Transverse colon (tissue), 4 donors: ENCODE data around the gene GLP1R. TPM values are rescaled to one million over a fixed set of nuclear protein-coding genes. Genes with fewer than 3 reads are reported as not detected.

Experiments used
- DNase-seq: peaks from one replicate; pipeline ENCODE4 v3.0.0-alpha.2; 2019
- H3K27ac ChIP-seq, 4 donors: fragments of 200-600 bp; sonication (generic); 2 replicates each; pipeline ENCODE4 v1.5.1; 2016 to 2018; ENCODE audit warnings: inconsistent platforms in 4 of 4
- H3K27me3 ChIP-seq: fragments of 200-600 bp; sonication (generic); 2 replicates; pipeline ENCODE4 v1.5.1; 2017; ENCODE audit warnings: inconsistent platforms
- H3K36me3 ChIP-seq, 4 donors: fragments of 200-600 bp; sonication (generic); 2 replicates each; pipeline ENCODE4 v1.5.1; 2017 to 2019; ENCODE audit warnings: inconsistent platforms in 4 of 4
- H3K4me1 ChIP-seq, 4 donors: fragments of 200-600 bp; sonication (generic); 2 replicates each; pipeline ENCODE4 v1.5.1; 2017 to 2020; ENCODE audit warnings: inconsistent platforms in 4 of 4
- H3K4me3 ChIP-seq, 4 donors: fragments of 200-600 bp; sonication (generic); 1 replicate in 1 of 4; 2 replicates in 3 of 4; pipeline versions ENCODE4 v1.5.1 to v1.6.1; 2017 to 2019; ENCODE audit warnings: inconsistent platforms in 4 of 4
- H3K9me3 ChIP-seq, 2 donors: fragments of 200-600 bp; sonication (generic); 2 replicates each; pipeline ENCODE4 v1.5.1; 2017 to 2019; ENCODE audit warnings: inconsistent platforms in 2 of 2
- CTCF ChIP-seq, 5 experiments: fragments of 200-600 bp in 3 of 5; fragments of 450-650 bp in 2 of 5; sonication (generic) in 3 of 5; IDR thresholded peaks; 1 replicate in 2 of 5; 2 replicates in 3 of 5; pipeline ENCODE4 v1.5.1; 2016 to 2017; ENCODE audit warnings: antibody characterized with exemption in 5 of 5, inconsistent platforms in 3 of 5, mild to moderate bottlenecking in 2 of 5, moderate library complexity in 1 of 5
- EP300 ChIP-seq: sonication (generic); formaldehyde crosslinking; IDR thresholded peaks from one replicate; pipeline ENCODE4 v1.6.1; 2017; ENCODE audit warnings: antibody characterized with exemption, low read depth
- POLR2A ChIP-seq: fragments of 450-650 bp; IDR thresholded peaks from one replicate; pipeline ENCODE4 v1.6.1; 2016; ENCODE audit warnings: antibody characterized with exemption, mild to moderate bottlenecking, moderate library complexity
- POLR2AphosphoS5 ChIP-seq, 3 donors: sonication (generic); formaldehyde crosslinking; IDR thresholded peaks; one replicate each; pipeline ENCODE4 v1.6.1; 2016; ENCODE audit warnings: antibody characterized with exemption in 3 of 3
- WGBS, 2 donors: methylation state at CpG; one replicate each; pipeline ENCODE4 v1.1.5; 2018; ENCODE audit warnings: low coverage in 1 of 2; 5-methylcytosine and 5-hydroxymethylcytosine counted together
- in situ Hi-C, 4 donors: fragments of 200-750 bp; cut with MboI; loops; one replicate each; pipeline versions ENCODE4 v1.15.0 to v1.15.1; 2017; ENCODE audit warnings: low sequenced_read_pairs in 3 of 4, low pct_ligation_motif_present in 1 of 4, low pct_unique_long_range_greater_than_20kb in 1 of 4
- intact Hi-C: fragments of 100-400 bp; cut with DNase I; formaldehyde crosslinking; loops from one replicate; pipeline ENCODE4 v1.15.1; 2023; ENCODE audit warnings: low total_unique reads
- total RNA-seq, 4 donors: library from RNA; depleted of rRNA; stranded (reverse); fragments of >200 nt; gene quantifications; one replicate each; pipeline ENCODE4 v1.1.0, GENCODE V29; 2016

The GLP1R gene
- total RNA-seq, 4 donors from 2014 or later: not detected

- Histone ChIP-seq H3K27ac (no peak overlapping the region), H3K36me3 (no peaks in the 10 kb centered on the region), H3K9me3 (no peaks in the 10 kb centered on the region), H3K4me1 (peaks cover 0 to 3% (median 1%) of the 10 kb centered on the region in 4 donors), H3K27me3 (peaks cover 7% of the 10 kb centered on the region), H3K4me3 (no peak overlapping the region)
- 40% methylated on average over 1 of the region's 1 CpG; no CpG with 5 or more reads in 1 of the 2 donors for WGBS, 2 donors
- DNase-seq: no peak
- in situ Hi-C loops: no loop called here
- TF ChIP-seq POLR2A: no peak
- TF ChIP-seq EP300: no peak
- intact Hi-C loops: no loop called here
These were observed 14.9 kb downstream of the GLP1R start for GRCh38 chr6:39063526-39063925.

- H3K4me3 ChIP-seq: no peak overlapping the region
- H3K36me3 ChIP-seq: no peaks in the 10 kb centered on the region
- no peaks in the 10 kb centered on the region for H3K9me3 ChIP-seq
- TF ChIP-seq CTCF (IDR thresholded peaks at IDR 0.05) (no peak), EP300 (no peak), POLR2A (no peak), POLR2AphosphoS5 (IDR thresholded peaks at IDR 0.05) (no peak)
- peaks cover 7% of the 10 kb centered on the region for H3K27me3 ChIP-seq
- 89% methylated on average over 8 of the region's 8 CpGs; no CpG with 5 or more reads in 1 of the 2 donors for WGBS, 2 donors
- H3K4me1 ChIP-seq: peaks cover 0 to 3% (median 1%) of the 10 kb centered on the region in 4 donors
- DNase-seq: no peak
- in situ Hi-C loops (no loop called here), intact Hi-C loops (no loop called here)
- no peak overlapping the region for H3K27ac ChIP-seq
These were observed 17.0 kb downstream of the GLP1R start for GRCh38 chr6:39065561-39065960.

- WGBS, 2 donors: 60 to 75% methylated on average over 1 to 7 of the region's 7 CpGs
- H3K9me3 ChIP-seq: no peaks in the 10 kb centered on the region
- no peak overlapping the region for H3K27ac ChIP-seq
- in situ Hi-C loops (no loop called here), intact Hi-C loops (no loop called here)
- no peaks in the 10 kb centered on the region for H3K27me3 ChIP-seq
- H3K4me3 ChIP-seq: no peak overlapping the region
- H3K36me3 ChIP-seq: no peaks in the 10 kb centered on the region
- TF ChIP-seq EP300 (no peak), POLR2AphosphoS5 (IDR thresholded peaks at IDR 0.05) (no peak), POLR2A (no peak), CTCF (IDR thresholded peaks at IDR 0.05) (no peak)
- no peak for DNase-seq
- H3K4me1 ChIP-seq: no peaks in the 10 kb centered on the region
These were observed 19.8 kb downstream of the GLP1R start for GRCh38 chr6:39068391-39068790.

GRCh38 chr6:39072830-39073229 is 24.2 kb downstream of the GLP1R start:
- H3K36me3 ChIP-seq: no peaks in the 10 kb centered on the region
- in situ Hi-C loops (no loop called here), intact Hi-C loops (no loop called here)
- H3K27me3 ChIP-seq: no peaks in the 10 kb centered on the region
- H3K4me3 ChIP-seq: no peak overlapping the region
- H3K27ac ChIP-seq: no peak overlapping the region
- no peak for DNase-seq
- WGBS, 2 donors: 98% methylated on average over 8 of the region's 9 CpGs; no CpG with 5 or more reads in 1 of the 2 donors
- TF ChIP-seq CTCF (IDR thresholded peaks at IDR 0.05) (no peak), EP300 (no peak), POLR2A (no peak), POLR2AphosphoS5 (IDR thresholded peaks at IDR 0.05) (no peak)
- H3K9me3 ChIP-seq: no peaks in the 10 kb centered on the region
- H3K4me1 ChIP-seq: no peaks in the 10 kb centered on the region
